ENCODE results near the gene SLC6A13. TPM values are rescaled to one million over a fixed set of nuclear protein-coding genes. Genes with fewer than 3 reads are reported as not detected.

The SLC6A13 gene
- total and polyA plus RNA-seq, 9 donors = 0.13 to 6.1 (median 0.75) TPM; not detected in 3

DNA sequence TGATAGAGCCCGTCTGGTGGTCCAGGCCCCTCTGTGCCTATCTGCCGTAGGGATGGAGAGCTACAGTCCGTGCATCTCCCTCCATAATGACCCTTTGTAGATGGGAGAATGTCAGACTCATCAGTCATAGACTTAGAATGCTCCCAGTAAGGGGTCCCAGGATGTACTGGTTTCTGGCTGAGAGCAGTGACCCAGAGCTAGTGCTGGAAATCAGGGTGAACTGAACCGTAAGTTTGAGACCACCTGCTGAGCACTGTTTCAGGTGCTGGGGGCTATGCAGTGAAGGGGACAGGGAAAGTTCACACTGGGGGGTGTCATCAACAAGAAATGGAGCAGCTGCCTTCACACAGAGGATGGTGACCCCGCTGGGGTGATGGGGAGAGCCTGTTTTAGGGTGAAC lies 82.8 kb downstream of the SLC6A13 start:
- H3K36me3 ChIP-seq = no peaks in the 10 kb centered on the region
- H3K27ac ChIP-seq = no peak overlapping the region
- no peaks in the 10 kb centered on the region for H3K27me3 ChIP-seq
- no peak for DNase-seq
- H3K9me3 ChIP-seq = no peaks in the 10 kb centered on the region
- no peak for TF ChIP-seq POLR2A (IDR thresholded peaks at IDR 0.05)
- TF ChIP-seq, protein P1, sequence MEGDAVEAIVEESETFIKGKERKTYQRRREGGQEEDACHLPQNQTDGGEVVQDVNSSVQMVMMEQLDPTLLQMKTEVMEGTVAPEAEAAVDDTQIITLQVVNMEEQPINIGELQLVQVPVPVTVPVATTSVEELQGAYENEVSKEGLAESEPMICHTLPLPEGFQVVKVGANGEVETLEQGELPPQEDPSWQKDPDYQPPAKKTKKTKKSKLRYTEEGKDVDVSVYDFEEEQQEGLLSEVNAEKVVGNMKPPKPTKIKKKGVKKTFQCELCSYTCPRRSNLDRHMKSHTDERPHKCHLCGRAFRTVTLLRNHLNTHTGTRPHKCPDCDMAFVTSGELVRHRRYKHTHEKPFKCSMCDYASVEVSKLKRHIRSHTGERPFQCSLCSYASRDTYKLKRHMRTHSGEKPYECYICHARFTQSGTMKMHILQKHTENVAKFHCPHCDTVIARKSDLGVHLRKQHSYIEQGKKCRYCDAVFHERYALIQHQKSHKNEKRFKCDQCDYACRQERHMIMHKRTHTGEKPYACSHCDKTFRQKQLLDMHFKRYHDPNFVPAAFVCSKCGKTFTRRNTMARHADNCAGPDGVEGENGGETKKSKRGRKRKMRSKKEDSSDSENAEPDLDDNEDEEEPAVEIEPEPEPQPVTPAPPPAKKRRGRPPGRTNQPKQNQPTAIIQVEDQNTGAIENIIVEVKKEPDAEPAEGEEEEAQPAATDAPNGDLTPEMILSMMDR (IDR thresholded peaks at IDR 0.05) = no peak
- no peak for TF ChIP-seq EP300 (IDR thresholded peaks at IDR 0.05)
- intact Hi-C loops (cut with DNase I) = no loop called here
- WGBS, 3 donors = 68 to 78% (median 78%) methylated on average over 5 of the region's 5 CpGs
- no peak overlapping the region for H3K4me3 ChIP-seq
- H3K4me1 ChIP-seq (ENCODE audit: insufficient read depth) = peaks cover 2% of the 10 kb centered on the region

GRCh38 chr12:179131-179884 lies 83.3 kb downstream of the SLC6A13 start:
- intact Hi-C loops (cut with DNase I) = no loop called here
- H3K36me3 ChIP-seq = no peaks in the 10 kb centered on the region
- peaks cover 6% of the 10 kb centered on the region for H3K4me1 ChIP-seq (ENCODE audit: insufficient read depth)
- H3K4me3 ChIP-seq = no peak overlapping the region
- TF ChIP-seq POLR2A (IDR thresholded peaks at IDR 0.05) (no peak), EP300 (IDR thresholded peaks at IDR 0.05) (no peak)
- TF ChIP-seq, protein P1 (IDR thresholded peaks at IDR 0.05) = no peak
- DNase-seq = no peak
- H3K9me3 ChIP-seq = no peaks in the 10 kb centered on the region
- H3K27ac ChIP-seq = no peak overlapping the region
- 54 to 69% (median 61%) methylated on average over 11 of the region's 11 CpGs for WGBS, 3 donors
- H3K27me3 ChIP-seq = no peaks in the 10 kb centered on the region

DNA sequence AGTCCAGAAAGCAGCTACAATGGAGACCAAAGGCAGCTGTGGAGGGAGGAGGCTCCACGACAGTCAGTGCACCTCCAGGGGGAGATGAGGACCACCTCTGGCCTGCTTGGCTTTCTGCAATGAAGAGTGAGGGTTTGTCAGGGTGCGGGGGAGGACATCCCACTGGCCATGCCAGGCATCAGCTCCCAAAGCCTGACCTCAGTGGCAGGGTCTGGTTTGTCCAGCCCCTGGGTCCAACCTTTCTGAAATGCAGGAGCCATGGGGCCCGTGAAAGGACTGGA lies 83.9 kb downstream of the SLC6A13 start:
- intact Hi-C loops (cut with DNase I) = no loop called here
- no peak for DNase-seq
- no peak overlapping the region for H3K27ac ChIP-seq

GRCh38 chr12:177980-178828 lies 84.4 kb downstream of the SLC6A13 start:
- Histone ChIP-seq H3K36me3 (no peaks in the 10 kb centered on the region), H3K9me3 (no peaks in the 10 kb centered on the region), H3K27ac (no peak overlapping the region), H3K27me3 (no peaks in the 10 kb centered on the region), H3K4me3 (no peak overlapping the region), H3K4me1 (ENCODE audit: insufficient read depth) (peaks cover 7% of the 10 kb centered on the region)
- no peak for DNase-seq
- WGBS, 3 donors = 72 to 81% (median 74%) methylated on average over 20 of the region's 20 CpGs
- TF ChIP-seq EP300 (IDR thresholded peaks at IDR 0.05) (no peak), POLR2A (IDR thresholded peaks at IDR 0.05) (no peak)
- TF ChIP-seq, protein P1 (IDR thresholded peaks at IDR 0.05) = no peak
- intact Hi-C loops (cut with DNase I) = no loop called here

More for the DNA sequence above, 83.9 kb downstream of the SLC6A13 start:
- Histone ChIP-seq H3K4me3 (no peak overlapping the region), H3K27me3 (no peaks in the 10 kb centered on the region), H3K9me3 (no peaks in the 10 kb centered on the region), H3K4me1 (ENCODE audit: insufficient read depth) (peaks cover 7% of the 10 kb centered on the region), H3K36me3 (no peaks in the 10 kb centered on the region)
- TF ChIP-seq POLR2A (IDR thresholded peaks at IDR 0.05) (no peak), EP300 (IDR thresholded peaks at IDR 0.05) (no peak)
- TF ChIP-seq, protein P1 (IDR thresholded peaks at IDR 0.05) = no peak
- 53 to 63% (median 54%) methylated on average over 3 of the region's 3 CpGs for WGBS, 3 donors
